ENCODE data around the gene CTNNBL1.

CTNNBL1 gene

GRCh38 chr20:37728635-37728983, 34.8 kb downstream of the CTNNBL1 start:
- no peak for TF ChIP-seq CTCF (IDR thresholded peaks at IDR 0.05; ENCODE audit: borderline replicate concordance, control extremely low read depth, extremely low read depth, insufficient read depth, missing control alignments)
- in situ Hi-C loops (cut with MboI; ENCODE audit: low sequenced_read_pairs, unreplicated experiment) = no loop called here
- no peak for DNase-seq (ENCODE audit: low spot score)

DNA sequence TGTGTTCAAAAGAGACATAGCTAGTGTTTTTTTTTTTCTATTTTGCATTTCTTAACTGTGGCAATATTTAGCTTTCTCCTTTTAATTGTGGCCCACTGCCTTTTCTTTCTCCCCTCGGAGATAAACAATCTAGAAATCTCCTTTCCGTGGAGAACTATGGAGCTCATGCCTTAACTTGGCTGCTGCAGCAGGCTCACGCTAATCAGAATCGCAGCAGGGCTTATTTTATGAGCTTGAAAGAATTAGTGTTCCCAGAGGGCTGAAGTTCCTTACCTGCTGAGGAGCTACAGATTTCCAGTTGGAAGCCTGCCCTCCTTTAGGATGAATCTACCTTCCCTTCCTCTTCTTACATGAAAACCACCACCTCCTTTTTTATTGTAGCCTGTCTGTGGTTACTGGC, 35.6 kb downstream of the CTNNBL1 start:
- TF ChIP-seq CTCF (IDR thresholded peaks at IDR 0.05; ENCODE audit: borderline replicate concordance, control extremely low read depth, extremely low read depth, insufficient read depth, missing control alignments) = no peak
- DNase-seq (ENCODE audit: low spot score) = no peak

DNA sequence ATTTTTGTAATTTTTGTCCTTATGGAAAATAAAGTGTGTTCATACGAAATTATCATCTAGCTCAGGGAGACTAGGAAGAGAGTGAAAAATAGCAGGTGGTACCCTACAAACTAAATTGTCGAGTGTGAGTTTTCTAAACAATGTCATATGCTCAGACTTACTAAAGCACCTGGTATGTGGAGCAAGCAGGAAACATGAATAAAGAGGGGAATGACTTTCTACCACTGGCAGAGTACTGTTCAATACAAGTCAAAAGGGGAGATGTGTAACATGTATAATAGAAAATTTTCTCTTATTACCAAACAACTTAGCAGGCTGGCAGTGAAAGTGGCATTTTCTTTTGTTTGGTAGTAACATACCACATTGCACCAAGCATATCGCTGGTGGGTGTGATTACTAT, 36.1 kb downstream of the CTNNBL1 start:
- DNase-seq (ENCODE audit: low spot score) = no peak
- in situ Hi-C loops (cut with MboI; ENCODE audit: low sequenced_read_pairs, unreplicated experiment) = no loop called here
- TF ChIP-seq CTCF (IDR thresholded peaks at IDR 0.05; ENCODE audit: borderline replicate concordance, control extremely low read depth, extremely low read depth, insufficient read depth, missing control alignments) = no peak

More for the DNA sequence above, 35.6 kb downstream of the CTNNBL1 start:
- in situ Hi-C loops (cut with MboI; ENCODE audit: low sequenced_read_pairs, unreplicated experiment) = no loop called here

DNA sequence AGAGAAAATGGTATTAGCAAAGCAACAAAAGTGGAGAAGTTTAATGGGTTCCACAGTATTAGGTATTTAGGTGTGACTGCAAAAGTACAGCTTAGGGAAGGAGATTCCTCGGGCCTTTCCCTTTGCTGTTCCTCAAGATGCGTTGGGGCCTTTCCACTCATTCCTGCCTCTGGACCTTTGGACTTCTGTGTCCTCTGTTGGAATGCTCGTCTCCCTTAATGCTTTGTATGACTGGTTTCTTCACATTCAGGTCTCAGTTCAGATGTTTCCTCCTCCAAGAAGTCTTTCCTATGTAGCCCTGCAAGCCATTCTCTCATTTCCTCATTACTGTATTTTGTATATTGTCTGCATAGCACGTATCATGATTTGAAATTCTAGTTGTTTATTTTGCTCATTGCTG, 39.6 kb downstream of the CTNNBL1 start:
- DNase-seq (ENCODE audit: low spot score) = no peak
- TF ChIP-seq CTCF (IDR thresholded peaks at IDR 0.05; ENCODE audit: borderline replicate concordance, control extremely low read depth, extremely low read depth, insufficient read depth, missing control alignments) = no peak
- in situ Hi-C loops (cut with MboI; ENCODE audit: low sequenced_read_pairs, unreplicated experiment) = no loop called here

GRCh38 chr20:37734228-37734985, 40.6 kb downstream of the CTNNBL1 start:
- no peak for TF ChIP-seq CTCF (IDR thresholded peaks at IDR 0.05; ENCODE audit: borderline replicate concordance, control extremely low read depth, extremely low read depth, insufficient read depth, missing control alignments)
- in situ Hi-C loops (cut with MboI; ENCODE audit: low sequenced_read_pairs, unreplicated experiment) = no loop called here
- DNase-seq (ENCODE audit: low spot score) = no peak

DNA sequence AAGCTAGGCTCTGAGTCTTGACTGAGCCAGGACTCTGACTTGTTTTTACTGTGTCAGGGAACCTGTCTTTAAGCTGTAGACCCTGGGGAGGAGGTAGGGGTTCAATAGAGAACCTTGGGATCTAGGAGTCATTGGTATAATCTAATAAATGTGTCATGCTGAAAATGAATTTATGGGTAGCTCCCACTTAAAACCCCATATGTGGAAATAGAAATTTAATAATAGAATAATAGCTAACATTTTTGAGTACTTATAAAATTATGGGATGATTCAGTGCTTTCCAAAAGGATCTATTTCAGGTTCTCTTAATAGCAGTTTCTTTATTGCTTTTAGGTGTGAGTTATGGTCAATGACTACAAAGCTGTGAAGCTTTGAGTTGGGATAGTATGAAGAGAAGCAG, 41.7 kb downstream of the CTNNBL1 start:
- no peak for TF ChIP-seq CTCF (IDR thresholded peaks at IDR 0.05; ENCODE audit: borderline replicate concordance, control extremely low read depth, extremely low read depth, insufficient read depth, missing control alignments)
- in situ Hi-C loops (cut with MboI; ENCODE audit: low sequenced_read_pairs, unreplicated experiment) = no loop called here
- DNase-seq (ENCODE audit: low spot score) = no peak

All from GM13976 (cell line).